NCI-H146 (cell line): Measurements from ENCODE around the gene FAM13A.
"Not testable (repeated sequence)": the region's sequence is repeated elsewhere in the genome, so short reads cannot be mapped to it uniquely, and the experiment has no call there.

Source experiments
- DNase-seq: peaks from one replicate; lab custom pipeline; 2025; lab: John Stamatoyannopoulos, UW

Gene FAM13A

DNA sequence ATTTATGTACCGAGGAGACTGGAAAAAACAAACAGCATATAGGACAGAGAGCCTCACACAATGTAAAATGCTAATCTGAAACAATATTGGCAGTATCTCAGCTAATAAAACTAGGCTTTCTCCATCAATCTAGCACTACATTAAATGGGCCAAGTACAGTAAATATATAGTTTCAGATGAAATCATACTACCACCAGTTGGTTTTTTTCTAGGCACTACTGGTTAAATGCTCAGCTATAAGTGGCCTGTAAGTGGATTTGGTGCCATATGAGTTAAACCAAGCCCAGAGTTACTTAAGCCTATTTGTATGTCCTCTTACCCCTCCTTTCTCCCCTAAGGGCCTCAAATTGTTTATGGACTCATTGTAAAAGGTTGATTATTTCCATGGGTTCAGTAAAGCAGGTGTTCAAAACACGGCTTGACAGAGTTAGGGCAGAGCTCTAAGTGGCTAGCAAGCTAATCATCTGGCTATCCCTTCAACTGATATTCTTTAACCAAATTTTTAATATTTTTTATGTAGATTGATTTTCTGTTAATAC, 57.5 kb downstream of the FAM13A start:
- DNase-seq = peak; percentile 43

DNA sequence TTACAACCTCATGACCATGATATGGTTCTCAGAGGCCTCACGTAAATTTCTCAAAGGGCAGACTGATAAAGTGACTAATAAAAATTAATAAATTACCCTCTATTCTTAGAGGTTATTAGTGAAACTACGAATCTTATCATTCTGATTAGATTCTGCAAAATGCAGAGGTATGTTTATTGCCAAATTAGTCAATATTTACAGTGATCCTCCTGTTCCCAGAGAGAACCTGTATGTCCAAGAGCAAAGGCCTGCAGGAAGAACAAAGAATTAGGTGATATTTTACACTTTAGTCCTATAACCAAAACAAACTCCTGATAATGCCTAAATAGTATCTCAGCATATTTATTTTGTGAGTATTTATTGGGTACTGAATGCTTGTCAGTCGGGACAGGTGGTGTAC, 58.1 kb downstream of the FAM13A start:
- no peak for DNase-seq

DNA sequence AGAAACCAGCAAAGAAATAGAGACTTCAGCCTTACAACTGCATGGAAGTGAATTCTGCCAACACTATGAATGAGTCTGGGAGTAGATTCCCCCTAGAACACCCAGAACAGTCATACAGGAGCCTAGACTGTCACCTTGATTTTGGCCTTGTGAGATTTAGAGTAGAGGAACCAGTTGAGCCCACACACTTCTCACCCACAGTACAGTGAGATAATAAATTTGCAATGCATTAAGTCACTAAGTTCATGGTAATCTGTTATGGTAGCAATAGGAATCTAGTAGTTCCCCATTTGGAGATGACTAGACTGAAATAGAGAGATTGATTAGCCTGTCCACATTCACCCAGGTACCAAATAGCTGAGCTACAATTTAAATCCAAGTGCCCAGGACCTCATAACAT, 59.0 kb downstream of the FAM13A start:
- no peak for DNase-seq

DNA sequence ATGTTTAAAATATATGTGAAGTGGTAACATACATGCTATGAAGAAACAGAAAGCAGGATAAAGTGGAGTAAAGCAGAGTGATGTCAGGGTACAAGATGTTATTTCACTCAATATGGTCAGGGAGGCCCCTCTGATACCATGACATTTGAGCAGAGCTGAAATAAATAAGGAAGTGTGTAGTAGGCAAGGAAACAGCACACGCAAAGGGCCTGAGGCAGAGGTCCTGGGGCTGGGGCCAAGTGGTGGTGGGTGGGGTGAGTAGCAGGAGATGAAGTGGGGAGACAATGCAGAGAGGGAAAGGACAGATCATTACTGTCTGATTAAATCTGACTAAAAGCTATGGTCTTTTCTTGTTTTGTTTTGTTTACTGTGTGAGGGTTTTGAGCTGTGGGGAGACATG, 61.1 kb downstream of the FAM13A start:
- DNase-seq = no peak

DNA sequence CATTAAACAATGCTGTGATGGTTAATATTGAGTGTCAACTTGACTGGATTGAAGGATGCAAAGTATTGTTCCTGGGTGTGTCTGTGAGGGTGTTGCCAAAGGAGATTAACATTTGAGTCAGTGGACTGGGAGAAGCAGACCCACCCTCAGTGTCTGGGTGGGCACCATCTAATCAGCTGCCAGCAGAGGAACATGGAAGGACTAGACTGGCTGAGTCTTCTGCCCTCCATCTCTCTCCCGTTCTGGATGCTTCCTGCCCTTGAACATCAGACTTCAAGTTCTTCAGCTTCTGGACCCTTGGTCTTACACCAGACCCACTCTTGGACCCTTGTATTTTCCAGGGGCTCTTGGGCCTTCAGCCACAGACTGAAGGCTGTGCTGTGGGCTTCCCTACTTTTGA, 61.7 kb downstream of the FAM13A start:
- DNase-seq = not testable (repeated sequence)

DNA sequence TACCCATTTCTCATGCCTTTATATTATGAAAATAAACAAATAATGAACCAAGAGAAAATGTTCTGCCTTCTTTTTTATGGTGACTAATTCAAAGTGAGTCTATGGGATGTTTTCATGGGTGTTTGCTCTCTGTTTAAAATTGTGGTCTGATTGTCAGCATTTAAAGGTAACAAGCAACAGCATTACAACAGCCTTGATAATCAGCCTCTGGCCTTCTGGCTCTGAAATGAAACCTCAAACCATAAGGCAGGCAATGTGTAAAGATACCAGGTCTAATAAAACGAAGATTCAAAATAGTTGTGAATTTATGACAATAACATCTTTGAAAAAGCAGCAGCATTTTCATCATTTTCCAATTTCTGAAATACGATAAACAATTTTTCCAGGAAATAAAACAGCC, 63.7 kb downstream of the FAM13A start:
- no peak for DNase-seq

DNA sequence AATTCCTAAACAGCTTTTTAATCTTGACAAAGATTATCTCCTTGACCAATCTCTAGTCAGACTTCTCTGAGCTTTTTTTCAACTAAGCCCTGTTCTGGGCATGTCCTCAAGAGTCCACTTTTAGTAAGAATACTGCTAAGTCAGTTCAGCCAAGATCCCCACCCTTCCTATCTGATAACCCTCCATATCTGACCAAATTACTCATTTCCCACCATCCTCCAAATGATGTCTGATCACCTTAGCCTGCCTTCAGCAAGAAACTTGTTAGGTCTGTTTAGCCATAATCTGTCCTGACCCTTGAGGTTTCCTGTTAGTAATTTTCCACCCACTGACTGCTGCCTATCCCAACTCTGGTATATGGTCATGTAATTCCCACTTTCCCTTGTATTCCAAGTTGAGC, 65.2 kb downstream of the FAM13A start:
- no peak for DNase-seq

DNA sequence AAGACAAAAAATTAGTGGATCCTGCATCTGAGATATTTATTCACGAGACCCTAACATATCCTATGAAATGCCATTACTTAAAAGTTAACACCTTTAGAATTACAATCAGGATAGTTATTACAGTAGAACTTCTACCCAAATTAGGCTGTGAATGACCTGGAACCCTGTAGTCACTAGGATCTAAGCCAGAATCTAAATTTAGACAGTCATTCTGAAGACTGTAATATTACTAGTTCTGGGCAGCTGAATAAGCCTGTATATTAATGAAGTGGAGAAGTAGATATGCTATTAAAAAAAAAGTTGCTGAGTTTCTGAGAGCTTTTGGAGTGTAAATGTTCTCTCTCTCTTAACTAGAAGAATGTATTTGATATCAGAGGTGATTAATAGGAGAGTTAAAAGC, 67.0 kb downstream of the FAM13A start:
- DNase-seq = no peak

DNA sequence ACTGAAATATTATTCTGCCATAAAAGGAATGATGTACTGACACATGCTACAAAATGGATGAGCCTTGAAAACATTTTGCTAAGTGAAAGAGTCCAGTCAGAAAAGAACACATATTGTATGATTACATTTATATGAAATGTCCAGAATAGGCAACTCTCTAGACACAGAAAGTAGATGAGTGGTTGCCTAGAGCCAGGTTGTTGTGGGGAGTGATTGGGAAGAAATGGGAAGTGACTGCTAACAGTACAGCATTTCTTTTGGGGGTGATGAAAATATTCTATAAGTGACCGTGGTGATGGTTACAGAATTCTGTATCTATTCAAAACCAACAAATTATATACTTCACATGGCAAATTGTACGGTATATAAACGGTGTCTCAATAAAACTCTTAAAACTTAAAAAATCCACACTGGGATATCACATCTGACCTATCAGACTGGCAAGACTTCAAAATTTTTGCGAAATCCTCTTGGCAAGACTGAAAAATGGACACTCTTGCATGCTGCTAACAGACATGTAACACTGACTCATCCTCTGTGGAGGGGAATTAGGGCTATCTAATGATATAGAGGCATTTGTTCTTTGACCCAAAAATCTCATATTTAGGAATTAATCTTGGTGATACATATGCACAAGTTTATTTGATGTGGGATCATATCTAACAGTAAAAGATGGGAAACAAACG, 71.8 kb downstream of the FAM13A start:
- no peak for DNase-seq

DNA sequence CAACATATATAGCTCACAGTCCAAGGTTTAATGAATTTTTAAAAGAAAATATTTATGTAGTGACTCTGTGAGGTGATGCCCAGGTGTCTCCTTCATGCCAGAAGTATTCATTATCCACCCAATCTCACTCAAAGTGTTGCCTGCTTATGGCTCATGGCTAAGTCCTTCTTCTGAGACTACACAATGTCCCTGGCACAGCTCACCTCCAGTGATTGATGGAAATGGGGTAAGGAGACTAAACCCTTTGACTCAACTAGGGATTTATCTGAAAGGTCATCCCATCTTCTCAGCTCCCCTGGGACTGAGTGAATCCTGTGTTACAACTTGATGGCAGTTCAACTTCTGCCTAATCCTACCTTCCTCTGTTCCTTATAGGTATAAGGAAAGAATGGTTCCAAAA, 74.2 kb downstream of the FAM13A start:
- no peak for DNase-seq

DNA sequence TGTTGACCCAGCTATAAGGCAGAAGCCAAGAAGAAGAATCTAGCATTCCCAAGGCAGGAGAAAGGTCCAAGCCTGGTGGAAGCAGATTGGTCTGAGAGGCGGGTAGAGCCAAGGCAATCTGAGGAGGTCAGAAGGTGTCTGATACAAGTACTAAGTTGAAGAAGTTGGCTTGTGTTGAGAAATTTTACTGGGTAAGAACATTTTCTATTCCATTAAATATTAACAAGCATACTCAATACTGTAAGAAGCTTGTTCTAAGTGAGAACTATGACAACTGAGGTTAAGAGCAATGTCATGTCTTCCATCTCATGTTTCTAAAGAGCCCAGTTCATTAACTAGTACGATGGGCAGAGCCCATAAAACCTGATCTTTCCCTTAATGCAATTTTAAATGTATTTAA, 75.0 kb downstream of the FAM13A start:
- DNase-seq = no peak

DNA sequence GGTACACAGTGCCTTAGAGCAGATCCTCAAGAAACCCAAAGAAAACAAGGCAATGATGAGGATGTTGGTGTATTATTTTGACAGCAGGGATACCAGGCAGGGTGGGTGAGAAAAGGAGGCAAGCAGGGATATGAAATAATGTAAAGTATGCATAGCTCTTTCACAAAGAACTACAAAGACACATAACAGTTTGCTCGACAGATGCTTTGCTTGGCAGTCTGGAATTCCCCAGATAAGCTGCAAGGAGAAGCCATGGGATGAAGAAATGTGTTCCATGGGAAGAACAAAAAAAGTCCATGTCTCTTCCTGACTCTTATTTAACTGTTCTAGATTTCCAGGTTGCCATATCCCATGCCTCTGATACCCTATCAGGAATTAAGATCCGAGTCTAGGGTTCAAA, 75.4 kb downstream of the FAM13A start:
- no peak for DNase-seq

DNA sequence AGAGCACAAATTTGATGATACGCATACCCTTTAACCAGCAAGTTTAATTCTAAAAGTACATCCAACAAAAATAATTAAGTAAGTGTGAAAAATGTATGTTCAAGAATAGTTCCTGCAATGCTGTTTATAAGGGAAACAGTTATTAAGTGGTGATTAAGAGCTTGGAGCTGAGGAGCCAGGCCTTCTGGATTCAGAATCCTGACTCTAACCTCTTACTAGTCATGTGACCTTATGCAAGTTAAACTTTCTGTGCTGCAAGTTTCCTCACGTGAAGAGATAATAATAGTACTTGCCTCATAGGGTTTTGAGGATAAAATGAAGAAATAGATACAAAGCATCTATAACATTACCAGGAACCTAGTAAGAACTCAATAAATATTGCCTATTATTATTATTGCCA, 77.7 kb downstream of the FAM13A start:
- DNase-seq = no peak

DNA sequence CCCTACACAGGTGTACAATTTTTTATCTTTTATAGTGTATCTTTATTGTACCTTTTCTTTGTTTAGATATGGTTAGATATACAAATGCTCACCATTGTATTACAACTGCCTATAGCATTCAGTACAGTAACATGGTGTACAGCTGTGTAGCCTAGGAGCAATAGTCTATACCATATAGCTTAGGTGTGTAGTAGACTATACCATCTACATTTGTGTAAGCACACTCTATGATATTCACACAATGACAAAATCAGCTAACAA, 80.3 kb downstream of the FAM13A start:
- DNase-seq = no peak

DNA sequence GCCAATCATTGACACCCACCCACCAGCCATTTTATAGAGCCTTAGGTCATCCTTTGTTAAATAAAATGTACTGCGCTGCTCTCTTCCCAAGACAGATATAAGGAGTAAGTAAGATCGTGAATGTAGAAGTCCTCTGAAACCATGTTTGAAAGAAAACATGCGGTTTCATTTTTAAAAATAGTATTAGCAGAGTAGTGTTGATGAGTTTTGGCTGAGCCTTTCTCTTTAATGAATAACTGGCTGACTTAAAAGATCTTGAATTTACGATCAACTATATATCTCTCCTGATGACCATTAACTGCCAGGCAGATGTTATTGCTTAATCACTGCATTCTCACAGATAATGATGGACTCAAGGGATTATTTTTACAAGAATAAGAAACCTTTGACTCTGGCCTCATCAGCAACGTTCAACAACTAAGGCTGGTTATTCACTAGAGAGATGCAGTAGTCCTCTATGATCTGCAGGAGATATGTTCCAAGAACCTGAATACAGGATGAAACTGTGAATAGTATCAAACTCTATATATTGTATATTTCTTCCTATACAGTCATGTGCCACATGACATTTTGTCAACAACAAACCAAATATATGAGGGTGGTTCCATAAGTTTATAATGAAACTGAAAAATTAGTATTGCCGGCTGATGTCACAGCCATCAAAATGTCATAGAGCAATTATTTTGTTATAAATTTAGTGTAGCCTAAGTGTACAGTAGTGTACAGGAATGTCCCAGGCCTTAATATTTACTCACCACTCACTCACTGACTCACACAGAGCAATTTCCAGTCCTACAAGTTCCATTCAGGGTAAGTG, 80.8 kb downstream of the FAM13A start:
- no peak for DNase-seq

DNA sequence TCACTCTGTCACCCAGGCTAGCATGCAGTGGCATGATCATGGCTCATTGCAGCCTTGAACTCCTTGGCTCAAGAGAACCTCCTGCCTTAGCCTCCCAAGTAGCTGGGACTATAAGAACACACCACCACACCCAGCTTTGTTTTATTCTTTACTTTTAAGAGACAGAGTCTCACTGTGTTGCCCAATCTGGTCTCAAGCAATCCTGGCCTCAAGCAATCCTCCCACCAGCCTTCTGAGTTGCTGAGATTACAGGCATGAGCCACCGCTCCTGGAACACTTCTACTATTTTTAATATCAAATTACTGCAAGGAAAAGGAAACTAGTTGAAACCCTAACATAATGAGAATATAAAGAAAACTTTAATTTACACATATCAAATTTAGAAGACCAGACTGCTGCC, 85.4 kb downstream of the FAM13A start:
- DNase-seq = no peak

DNA sequence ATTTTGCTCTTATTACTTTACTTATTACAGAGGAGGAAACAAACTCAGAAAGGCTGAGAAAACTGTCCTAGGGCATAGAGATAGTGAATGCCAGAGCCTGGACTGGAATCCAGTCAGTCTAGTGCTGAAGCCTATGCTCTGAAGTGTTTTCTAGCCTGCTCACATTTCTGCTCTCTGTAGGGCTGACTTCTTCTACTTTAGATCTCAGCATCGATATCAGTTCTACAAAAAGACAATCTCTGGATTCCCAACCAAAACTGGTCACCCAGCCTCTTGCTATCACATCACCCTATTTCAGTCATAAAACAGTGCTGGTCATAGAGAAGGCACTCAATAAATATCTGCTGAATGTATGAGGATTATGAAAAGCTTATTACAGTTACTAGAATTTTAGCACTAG, 87.2 kb downstream of the FAM13A start:
- no peak for DNase-seq

DNA sequence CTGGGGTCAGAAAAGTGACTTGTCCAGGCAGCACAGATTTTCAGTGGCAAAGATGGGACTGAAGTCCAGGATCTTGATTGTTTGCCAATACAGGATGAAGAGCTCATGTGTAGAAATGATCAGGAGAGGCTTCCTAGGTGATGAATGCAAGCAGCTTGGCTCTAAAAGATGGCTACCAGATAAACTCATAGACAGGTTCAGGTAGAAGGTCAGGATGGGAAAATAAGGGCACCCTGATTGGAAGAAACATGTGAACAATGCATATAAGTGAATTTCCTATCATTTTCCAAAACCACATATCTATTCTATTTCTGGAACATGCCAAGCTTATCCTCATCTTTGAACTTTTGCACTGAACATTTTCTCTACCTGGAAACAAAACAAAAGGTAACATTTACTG, 87.7 kb downstream of the FAM13A start:
- no peak for DNase-seq

DNA sequence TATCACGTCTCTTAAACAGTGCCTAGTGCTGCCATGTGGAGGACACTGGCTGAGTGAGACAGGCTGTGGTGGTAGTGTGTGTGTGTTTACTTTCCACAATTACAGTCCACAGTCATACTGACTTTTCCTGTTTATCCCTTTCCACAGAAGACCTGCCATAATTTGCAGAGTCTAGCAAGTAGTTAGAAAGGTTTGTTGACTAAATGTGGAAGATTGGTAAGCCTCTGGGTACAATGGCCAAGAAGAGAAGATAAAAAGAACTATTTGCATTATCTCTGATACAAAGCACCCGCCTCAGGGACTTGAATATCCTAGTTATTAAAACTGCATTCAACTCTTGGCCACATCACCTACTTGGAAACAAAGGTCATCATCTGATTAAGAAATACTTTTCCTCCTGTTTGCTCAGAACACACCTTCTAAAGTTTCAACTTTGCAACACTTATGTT, 89.1 kb downstream of the FAM13A start:
- DNase-seq = peak; percentile 24

DNA sequence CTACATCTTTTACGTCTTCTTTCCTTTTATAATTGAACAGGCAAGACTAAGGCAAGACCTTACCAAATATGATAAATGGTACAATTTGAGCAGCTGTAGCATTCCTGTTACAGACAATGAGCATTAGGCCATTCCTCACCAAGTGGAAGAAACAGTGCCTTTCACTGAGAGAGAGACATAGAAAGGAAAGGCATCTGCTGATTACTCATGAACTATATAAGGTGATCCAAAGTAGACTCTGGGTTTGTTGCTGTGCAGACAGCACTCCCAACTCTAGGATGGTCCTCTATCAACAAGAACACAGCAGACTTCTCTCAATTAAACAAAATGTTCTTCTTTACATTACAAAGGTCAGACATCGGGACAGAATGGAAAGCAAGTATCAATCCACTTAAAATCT, 91.9 kb downstream of the FAM13A start:
- DNase-seq = no peak

DNA sequence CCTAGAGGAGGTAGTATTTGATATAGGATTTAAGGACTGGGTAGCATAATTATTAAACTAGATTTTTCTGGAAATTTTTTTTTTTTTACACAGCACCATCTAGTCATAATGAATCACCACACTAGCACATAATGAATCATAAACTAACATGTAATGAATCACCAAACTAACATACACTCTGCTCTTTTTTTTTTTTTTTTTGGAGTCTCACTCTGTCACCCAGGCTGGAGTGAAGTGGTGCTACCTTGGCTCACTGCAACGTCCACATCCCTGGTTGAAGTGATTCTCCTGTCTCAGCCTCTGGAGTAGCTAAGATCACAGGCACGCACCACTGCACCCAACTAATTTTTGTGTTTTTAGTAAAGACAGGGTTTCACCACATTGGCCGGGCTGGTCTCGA, 92.5 kb downstream of the FAM13A start:
- DNase-seq = no peak

DNA sequence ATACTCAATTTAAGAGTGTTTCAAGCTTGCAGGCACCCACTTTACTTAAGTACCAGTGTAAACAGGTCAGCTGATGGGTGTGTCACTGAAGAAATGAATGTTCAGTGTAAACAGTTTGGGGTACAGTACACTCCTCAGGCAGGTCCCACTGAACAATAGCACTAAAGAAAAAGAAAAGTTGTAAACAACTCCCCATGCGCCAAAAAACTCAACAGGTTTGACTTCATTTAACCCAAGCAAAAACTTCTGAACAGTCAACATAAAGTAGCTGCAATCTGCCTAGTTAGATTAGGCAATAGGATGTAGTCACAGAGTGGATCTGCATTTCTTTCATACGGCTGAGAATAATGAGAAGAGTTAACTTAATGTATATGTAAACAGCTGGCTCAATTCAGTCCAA, 93.2 kb downstream of the FAM13A start:
- no peak for DNase-seq

DNA sequence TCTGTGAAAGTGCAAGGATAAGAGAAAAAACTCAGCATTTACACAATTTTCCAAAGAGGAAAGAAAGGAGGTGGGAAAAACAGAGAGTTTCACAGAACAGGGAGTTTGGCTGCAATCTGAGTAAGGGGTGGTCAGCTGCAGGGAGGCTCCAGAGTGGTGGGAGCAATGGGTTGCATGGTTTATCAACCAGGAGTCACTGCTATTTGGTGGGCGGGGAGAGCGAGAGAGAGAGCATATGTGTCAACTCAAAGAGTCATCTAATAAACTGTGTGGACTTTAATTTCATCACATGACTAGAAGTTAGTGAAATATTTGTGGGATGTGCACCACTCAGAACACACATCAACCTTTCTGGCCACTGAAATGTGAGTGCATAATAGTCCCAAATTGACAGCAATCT, 94.6 kb downstream of the FAM13A start:
- DNase-seq = no peak

DNA sequence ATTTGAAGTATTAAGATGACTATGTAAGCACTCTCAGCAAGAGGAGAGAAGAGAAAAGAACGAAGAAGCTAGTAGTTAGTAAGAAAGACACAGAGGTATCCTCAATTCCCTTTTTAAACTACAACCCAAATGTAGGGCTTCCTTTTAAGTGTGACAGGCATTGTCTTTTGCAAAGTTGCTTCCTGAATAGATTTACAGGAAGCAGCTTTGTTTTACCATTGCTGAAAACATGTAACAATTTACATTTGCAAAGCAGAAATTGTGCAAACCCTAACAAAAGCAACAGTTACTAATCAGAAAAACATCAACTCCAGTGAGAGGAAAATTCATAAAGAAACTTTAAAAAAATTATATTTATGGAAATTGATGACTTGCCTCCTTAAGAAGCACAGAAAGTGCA, 96.4 kb downstream of the FAM13A start:
- no peak for DNase-seq
